PC-3 (cell line): ENCODE data around the gene PMFBP1. TPM values are rescaled to one million over a fixed set of nuclear protein-coding genes. Genes with fewer than 3 reads are reported as not detected.

Source experiments
- ATAC-seq: fragments of 200-7000 bp; cut with Tn5 transposase; 2 replicates; pipeline ENCODE4 v1.9.1; 2020; ENCODE audit warnings: mild to moderate bottlenecking, moderate library complexity
- Bru-seq: library from RNA; stranded (reverse); fragments of 400-500 nt; gene quantifications from one replicate; lab custom pipeline; 2021; lab: Mats Ljungman, UMichigan
- BruChase-seq, 2 experiments: library from RNA; stranded (reverse); fragments of 400-500 nt; gene quantifications; one replicate each; lab custom pipeline; 2021; lab: Mats Ljungman, UMichigan
- BruUV-seq: library from RNA; stranded (reverse); fragments of 400-500 nt; replicated peaks from 2 replicates; lab custom pipeline; 2021; lab: Mats Ljungman, UMichigan
- CTCF ChIA-PET: fragments of 300-600 bp; sonication (Branson Sonifier 250); formaldehyde crosslinking; loops from one replicate; lab custom pipeline; 2022; ENCODE audit warnings: antibody characterized with exemption; lab: Charles Lee
- POLR2A ChIA-PET: fragments of 300-600 bp; sonication (Branson Sonifier 250); formaldehyde crosslinking; loops from one replicate; lab custom pipeline; 2022; ENCODE audit warnings: antibody characterized with exemption; ENCODE audit not compliant: unreplicated experiment; lab: Charles Lee
- DNase-seq: peaks from one replicate; pipeline ENCODE4 v3.0.0-alpha.2; 2015
- H2AFZ ChIP-seq: fragments of 300-600 bp; sonication (generic); 2 replicates; pipeline ENCODE4 v1.6.0; 2016; ENCODE audit warnings: antibody characterized with exemption, low read length
- H3F3A ChIP-seq: fragments of 300-600 bp; sonication (generic); one replicate; pipeline ENCODE4 v1.6.0; 2017; ENCODE audit warnings: antibody characterized with exemption, low read length, control low read depth, mild to moderate bottlenecking; ENCODE audit not compliant: unreplicated experiment
- H3K27ac ChIP-seq: fragments of 300-600 bp; sonication (generic); 2 replicates; pipeline ENCODE4 v1.5.1; 2016; ENCODE audit warnings: mild to moderate bottlenecking, low read length
- H3K27me3 ChIP-seq: fragments of 300-600 bp; sonication (generic); 2 replicates; pipeline ENCODE4 v1.6.1; 2016; ENCODE audit warnings: low read length, mixed read lengths
- H3K36me3 ChIP-seq: fragments of 300-600 bp; sonication (generic); 2 replicates; pipeline ENCODE4 v1.6.1; 2016; ENCODE audit warnings: low read depth, mixed run types, low read length, mixed read lengths
- H3K4me1 ChIP-seq: fragments of 300-600 bp; sonication (generic); 2 replicates; pipeline ENCODE4 v1.5.1; 2016; ENCODE audit warnings: low read length; ENCODE audit not compliant: insufficient read depth
- H3K4me2 ChIP-seq: fragments of 300-600 bp; sonication (generic); 2 replicates; pipeline ENCODE4 v1.6.0; 2016; ENCODE audit warnings: low read length
- H3K4me3 ChIP-seq: fragments of 300-600 bp; sonication (generic); 2 replicates; pipeline ENCODE4 v1.5.1; 2016; ENCODE audit warnings: mild to moderate bottlenecking, low read length, mixed read lengths
- H3K79me2 ChIP-seq: fragments of 300-600 bp; sonication (generic); 2 replicates; pipeline ENCODE4 v1.6.1; 2017; ENCODE audit warnings: low read length, mixed read lengths
- H3K9ac ChIP-seq: fragments of 300-600 bp; sonication (generic); 2 replicates; pipeline ENCODE4 v1.6.0; 2016; ENCODE audit warnings: mild to moderate bottlenecking, low read length
- H3K9me2 ChIP-seq: fragments of 300-600 bp; sonication (generic); replicated peaks from 2 replicates; pipeline ENCODE4 v1.6.1; 2016; ENCODE audit warnings: mixed run types, low read length, mixed read lengths
- H3K9me3 ChIP-seq: fragments of 300-600 bp; sonication (generic); 2 replicates; pipeline ENCODE4 v1.6.1; 2016; ENCODE audit warnings: low read length, mixed read lengths
- H4K20me1 ChIP-seq: fragments of 300-600 bp; sonication (generic); 2 replicates; pipeline ENCODE4 v1.6.1; 2016; ENCODE audit warnings: low read length, mixed read lengths
- CTCF ChIP-seq: fragments of 300-600 bp; sonication (generic); conservative IDR thresholded peaks from 2 replicates; pipeline ENCODE4 v1.5.1; 2017; ENCODE audit warnings: antibody characterized with exemption, low read depth, mild to moderate bottlenecking, low read length
- EZH2 ChIP-seq: fragments of 300-600 bp; sonication (generic); IDR thresholded peaks from one replicate; pipeline ENCODE4 v1.6.1; 2017; ENCODE audit warnings: antibody characterized with exemption, mild to moderate bottlenecking, low read length; ENCODE audit not compliant: unreplicated experiment
- EZH2phosphoT487 ChIP-seq: fragments of 300-600 bp; sonication (generic); IDR thresholded peaks from 2 replicates; pipeline ENCODE4 v1.6.1; 2018; ENCODE audit warnings: mild to moderate bottlenecking, antibody characterized with exemption, low read length, borderline replicate concordance
- intact Hi-C: fragments of 100-400 bp; cut with micrococcal nuclease; formaldehyde crosslinking; loops from 2 replicates; pipeline ENCODE4 v1.9.0; 2023
- long read RNA-seq: library from polyadenylated mRNA; unstranded; transcript quantifications from one replicate; pipeline ENCODE4 v2.0.0, GENCODE V29; 2021; ENCODE audit not compliant: unreplicated experiment
- total RNA-seq: library from RNA; depleted of rRNA; stranded (reverse); fragments of >200 nt; gene quantifications from 2 replicates; pipeline ENCODE4 v1.2.3, GENCODE V29; 2014; rRNA removed

The PMFBP1 gene
- total RNA-seq (1.2 and 2.0 TPM in 2 replicates), Bru-seq, nascent RNA (percentile 33 among the genes with signal in this experiment), BruChase-seq, experiment 1, labeled RNA remaining after a 6-hour chase (percentile 37 among the genes with signal in this experiment), BruChase-seq, experiment 2, labeled RNA remaining after a 2-hour chase (percentile 41 among the genes with signal in this experiment)
- long read RNA-seq, partial matches to known transcripts: 0 of 2 reads
- long read RNA-seq, other reads (novel, unspliced or antisense): 2 of 2 reads

GRCh38 chr16:72172105-72173034 is at the start of gene PMFBP1:
PMFBP1 (minus strand) TSS chr16:72172155; CDS start chr16:72171208, 947 bp downstream.
- intact Hi-C loops: no loop called here
- ATAC-seq (peak; percentile 42), DNase-seq (peak; percentile 74)
- TF ChIP-seq CTCF (no peak), EZH2phosphoT487 (no peak), EZH2 (no peak)
- no peaks in the 10 kb centered on the region for H3K9me3 ChIP-seq
- no TSS peak for BruUV-seq
- no peak within 1 kb of the TSS for H3K4me3 ChIP-seq
- POLR2A ChIA-PET: no interaction called here
- H3K27ac ChIP-seq: 0 out of 2 replicates have a peak within 1 kb of the TSS, but pooled peaks have one; percentile 7
- H3F3A ChIP-seq: no peaks in the 10 kb centered on the region
- no peak within 1 kb of the TSS for H3K9ac ChIP-seq
- H3K79me2 ChIP-seq: no peaks in the 10 kb centered on the region
- H3K4me1 ChIP-seq: peaks cover 5% of the 10 kb centered on the region; the same call in 1 of the 2 replicates
- H4K20me1 ChIP-seq: no peaks in the 10 kb centered on the region
- no peaks in the 10 kb centered on the region for H3K27me3 ChIP-seq
- CTCF ChIA-PET: no interaction called here
- H2AFZ ChIP-seq: peak within 1 kb of the TSS; percentile 27; the same call in 1 of the 2 replicates
- no peaks in the 10 kb centered on the region for H3K9me2 ChIP-seq
- no peaks in the 10 kb centered on the region for H3K36me3 ChIP-seq
- no peak within 1 kb of the TSS for H3K4me2 ChIP-seq

- H3K27ac ChIP-seq: no peak overlapping the region
- intact Hi-C loops: no loop called here
- BruUV-seq: no TSS peak
- H4K20me1 ChIP-seq: no peaks in the 10 kb centered on the region
- TF ChIP-seq EZH2phosphoT487 (no peak), CTCF (no peak), EZH2 (no peak)
- ATAC-seq (no peak), DNase-seq (no peak)
- H3F3A ChIP-seq: no peaks in the 10 kb centered on the region
- H3K4me1 ChIP-seq: no peaks in the 10 kb centered on the region
- no peak overlapping the region for H3K4me2 ChIP-seq
- H3K79me2 ChIP-seq: no peaks in the 10 kb centered on the region
- H3K4me3 ChIP-seq: no peak overlapping the region
- no peaks in the 10 kb centered on the region for H3K27me3 ChIP-seq
- ChIA-PET CTCF (no interaction called here), POLR2A (no interaction called here)
- H2AFZ ChIP-seq: no peak overlapping the region
- H3K9ac ChIP-seq: no peak overlapping the region
- no peaks in the 10 kb centered on the region for H3K9me2 ChIP-seq
- H3K9me3 ChIP-seq: no peaks in the 10 kb centered on the region
- no peaks in the 10 kb centered on the region for H3K36me3 ChIP-seq
Measured at GRCh38 chr16:72221630-72222024, 49.7 kb upstream of the PMFBP1 start.
